HUDEP-2 (cell line): ENCODE data around the gene MRPL55.

ENCODE experiments used
- DNase-seq, 76 experiments: peaks; one replicate each; lab custom pipeline; 2025; ENCODE audit not compliant: unreplicated experiment in 76 of 76; lab: John Stamatoyannopoulos, UW

MRPL55 gene

DNA sequence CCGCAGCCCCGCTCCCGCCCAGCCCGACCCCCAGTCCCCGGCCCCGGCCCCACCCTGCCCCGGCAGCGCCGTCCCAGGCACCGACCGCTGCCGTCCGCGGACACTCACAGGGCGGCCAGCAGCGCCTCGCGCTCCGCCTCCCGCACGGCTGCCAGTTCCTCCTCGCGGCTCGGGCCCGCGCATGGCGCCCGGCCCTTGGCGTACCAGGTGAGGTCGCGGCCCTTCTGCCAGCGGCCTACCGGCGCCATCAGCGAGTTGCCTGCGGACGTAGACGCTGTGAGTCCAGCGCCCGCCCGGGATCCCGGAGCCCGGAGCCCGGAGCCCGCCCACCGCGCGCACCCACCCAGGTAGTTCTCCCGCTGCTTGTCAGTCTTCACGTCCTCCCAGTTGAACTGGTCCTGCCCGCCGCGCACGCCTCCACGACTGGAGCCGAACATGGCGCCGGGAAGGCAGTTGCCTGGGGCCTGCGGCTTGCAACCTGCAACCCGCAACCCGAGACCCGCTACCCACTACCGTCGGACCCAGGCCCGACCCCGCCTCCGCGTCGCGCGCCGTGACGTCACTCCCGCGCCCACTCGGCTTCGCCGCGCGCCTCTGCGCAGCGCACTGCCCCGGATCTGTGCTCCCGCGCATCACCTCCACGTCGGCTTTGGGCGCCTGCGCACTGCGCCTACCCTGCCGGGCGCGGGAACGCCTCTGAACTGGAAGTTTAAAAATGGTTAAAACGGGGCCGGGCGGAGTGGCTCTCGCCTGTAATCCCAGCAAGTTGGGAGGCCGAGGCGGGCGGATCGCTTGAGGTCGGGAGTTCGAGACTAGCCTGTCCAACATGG, 6.1 kb downstream of the MRPL55 start, which contains the start of gene C1orf35:
Gene C1orf35, minus strand, starts transcription at position 535 of the 830 bp plus-strand sequence. Its CDS starts 98 bp downstream, at position 437.
- DNase-seq: peak in 74 of 76 experiments; percentile 46 to 93 (median 86)

- DNase-seq: peak in 51 of 76 experiments; percentile 9 to 77 (median 41)
Observed at GRCh38 chr1:228101994-228102790, 6.9 kb downstream of the MRPL55 start.

DNA sequence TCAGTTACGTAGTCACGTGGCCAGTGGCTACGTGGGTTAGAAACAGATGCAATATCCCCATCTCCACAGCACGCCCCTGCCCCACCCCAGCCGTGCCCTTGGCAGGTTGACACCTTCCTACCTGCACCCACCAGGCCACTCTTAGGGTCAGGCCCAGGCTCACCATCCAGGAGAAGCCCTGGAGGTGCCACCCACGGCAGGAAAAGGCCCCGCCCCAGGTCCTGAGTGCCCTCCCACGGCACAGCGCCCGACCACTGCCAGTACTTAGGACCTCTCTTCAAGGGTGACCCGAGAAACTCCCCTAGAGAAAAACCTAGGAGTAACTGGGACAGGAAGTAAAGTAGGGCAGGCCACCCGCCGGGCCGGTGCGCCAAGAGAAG, 7.5 kb downstream of the MRPL55 start:
- DNase-seq: no peak

- DNase-seq: no peak
Observed at GRCh38 chr1:228100822-228101613, 8.1 kb downstream of the MRPL55 start.

GRCh38 chr1:228099331-228099732, 9.8 kb downstream of the MRPL55 start:
- DNase-seq: no peak

DNA sequence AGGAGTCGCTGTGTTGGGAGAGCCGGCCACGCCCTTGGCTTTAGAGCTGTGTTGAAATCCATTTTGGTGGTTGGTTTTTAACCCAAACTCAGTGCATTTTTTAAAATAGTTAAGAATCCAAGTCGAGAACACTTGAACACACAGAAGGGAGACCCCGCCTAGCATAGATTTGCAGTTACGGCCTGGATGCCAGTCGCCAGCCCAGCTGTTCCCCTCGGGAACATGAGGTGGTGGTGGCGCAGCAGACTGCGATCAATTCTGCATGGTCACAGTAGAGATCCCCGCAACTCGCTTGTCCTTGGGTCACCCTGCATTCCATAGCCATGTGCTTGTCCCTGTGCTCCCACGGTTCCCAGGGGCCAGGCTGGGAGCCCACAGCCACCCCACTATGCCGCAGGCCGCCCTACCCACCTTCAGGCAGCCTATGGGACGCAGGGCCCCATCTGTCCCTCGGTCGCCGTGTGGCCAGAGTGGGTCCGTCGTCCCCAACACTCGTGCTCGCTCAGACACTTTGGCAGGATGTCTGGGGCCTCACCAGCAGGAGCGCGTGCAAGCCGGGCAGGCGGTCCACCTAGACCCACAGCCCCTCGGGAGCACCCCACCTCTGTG, 10.7 kb downstream of the MRPL55 start:
- no peak for DNase-seq

- DNase-seq: no peak
Observed at GRCh38 chr1:228097333-228098081, 11.6 kb downstream of the MRPL55 start.

- DNase-seq: no peak
Observed at GRCh38 chr1:228096416-228097332, 12.4 kb downstream of the MRPL55 start.

- no peak for DNase-seq
Observed at GRCh38 chr1:228095938-228096337, 13.2 kb downstream of the MRPL55 start.

DNA sequence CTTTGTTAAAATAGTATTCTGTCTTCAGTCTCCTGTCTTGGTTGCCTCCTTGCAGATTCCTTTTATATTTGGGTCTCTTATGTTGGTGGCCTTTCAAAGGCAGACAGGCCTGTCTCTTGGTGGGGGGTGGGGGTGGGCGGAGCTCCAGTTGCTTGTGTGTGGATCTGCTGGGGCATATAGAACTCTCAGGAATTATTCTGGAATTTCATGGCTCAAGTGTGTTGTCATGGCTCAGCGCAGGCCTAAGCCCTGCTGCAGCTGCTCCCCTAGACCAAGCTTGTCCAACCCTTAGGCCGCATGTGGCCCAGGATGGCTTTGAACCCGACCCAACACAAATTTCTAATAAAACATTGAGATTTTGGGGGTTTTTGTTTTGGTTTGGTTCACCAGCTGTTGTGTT, 13.9 kb downstream of the MRPL55 start:
- DNase-seq: no peak

DNA sequence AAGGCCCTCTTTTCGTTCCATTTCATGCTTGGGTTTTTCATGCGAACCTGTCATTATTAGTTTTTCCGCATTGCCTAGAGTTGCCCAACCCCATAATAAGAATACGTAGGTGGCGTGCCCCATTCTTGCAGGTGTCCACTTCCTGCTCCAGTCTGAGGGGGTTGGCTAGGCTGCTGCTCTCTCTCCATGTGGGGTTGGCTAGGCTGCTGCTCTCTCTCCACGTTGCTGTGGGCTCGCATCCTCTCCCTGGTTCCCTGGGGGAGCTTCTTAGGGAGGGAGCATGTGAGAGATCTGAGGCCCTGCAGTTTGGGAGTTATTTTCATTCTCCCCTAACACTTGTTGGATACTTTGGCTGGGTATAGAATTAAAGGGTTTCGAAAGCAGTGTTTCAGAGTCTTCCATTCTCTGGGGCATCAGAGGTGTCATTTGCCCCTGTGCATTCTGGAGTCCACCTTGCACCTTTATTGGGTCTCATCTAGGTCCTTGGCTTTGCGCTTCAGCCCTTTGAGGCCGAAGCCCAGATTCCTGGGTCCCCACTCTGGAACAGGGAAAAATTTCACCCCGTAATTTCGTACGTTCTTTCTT, 14.6 kb downstream of the MRPL55 start:
- no peak for DNase-seq

DNA sequence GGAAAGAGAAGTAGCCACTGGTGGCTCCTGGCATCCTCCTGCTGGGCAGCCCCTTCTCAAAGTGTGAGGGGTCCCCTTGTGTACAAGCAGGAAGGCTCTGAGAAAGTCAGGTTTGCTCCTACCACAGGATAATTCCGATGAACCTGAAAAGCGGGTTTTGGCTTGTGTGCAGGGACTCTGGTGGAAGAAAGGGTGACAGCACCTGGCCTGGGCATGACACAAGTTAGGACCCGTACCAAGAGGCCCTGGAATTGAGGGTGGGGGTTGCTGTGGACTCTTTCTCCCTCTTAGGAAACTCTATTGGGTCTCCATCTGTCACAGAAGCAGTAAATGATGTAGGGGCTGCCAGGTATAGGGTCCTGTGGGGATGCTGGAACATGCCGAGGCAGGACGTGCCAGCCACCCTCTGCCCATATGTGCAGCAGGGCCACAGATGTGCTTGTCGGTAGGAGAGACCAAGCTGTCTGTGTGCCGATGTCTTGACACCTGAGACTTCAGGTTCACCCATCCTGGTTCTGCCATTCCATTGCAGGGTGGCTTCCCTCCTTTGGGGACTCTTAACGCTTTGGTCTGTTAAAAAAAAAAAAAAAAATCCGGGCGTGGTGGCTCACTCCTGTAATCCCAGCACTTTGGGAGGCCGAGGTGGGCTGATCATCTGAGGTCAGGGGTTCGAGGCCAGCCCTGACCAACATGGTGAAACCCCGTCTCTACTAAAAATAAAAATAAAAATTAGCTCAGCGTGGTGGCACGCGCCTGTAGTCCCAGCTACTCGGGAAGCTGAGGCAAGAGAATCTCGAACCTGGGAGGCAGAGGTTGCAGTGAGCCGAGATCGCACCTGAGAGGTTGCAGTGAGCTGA, 15.8 kb downstream of the MRPL55 start:
- no peak for DNase-seq

GRCh38 chr1:228092342-228093049, 16.6 kb downstream of the MRPL55 start:
- DNase-seq: no peak

DNA sequence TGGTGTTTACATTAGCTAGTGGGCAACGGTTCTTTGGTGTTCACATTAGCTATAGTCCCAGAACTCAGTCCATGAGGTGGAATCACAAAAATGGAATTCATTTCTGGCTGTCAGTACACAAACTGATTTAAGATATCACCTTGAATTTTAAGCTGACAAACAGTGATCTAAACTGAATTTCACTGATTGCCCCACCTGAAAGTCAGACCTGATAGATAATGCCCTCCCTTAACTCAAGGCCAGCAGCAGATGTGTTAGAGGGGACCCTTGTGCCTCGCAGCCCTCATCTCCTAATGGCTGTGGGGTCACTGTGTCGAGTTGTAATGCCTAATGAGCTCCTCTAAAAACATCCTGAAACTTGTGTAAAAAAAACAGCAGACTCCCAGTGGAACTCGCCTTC, 18.0 kb downstream of the MRPL55 start:
- DNase-seq: no peak

DNA sequence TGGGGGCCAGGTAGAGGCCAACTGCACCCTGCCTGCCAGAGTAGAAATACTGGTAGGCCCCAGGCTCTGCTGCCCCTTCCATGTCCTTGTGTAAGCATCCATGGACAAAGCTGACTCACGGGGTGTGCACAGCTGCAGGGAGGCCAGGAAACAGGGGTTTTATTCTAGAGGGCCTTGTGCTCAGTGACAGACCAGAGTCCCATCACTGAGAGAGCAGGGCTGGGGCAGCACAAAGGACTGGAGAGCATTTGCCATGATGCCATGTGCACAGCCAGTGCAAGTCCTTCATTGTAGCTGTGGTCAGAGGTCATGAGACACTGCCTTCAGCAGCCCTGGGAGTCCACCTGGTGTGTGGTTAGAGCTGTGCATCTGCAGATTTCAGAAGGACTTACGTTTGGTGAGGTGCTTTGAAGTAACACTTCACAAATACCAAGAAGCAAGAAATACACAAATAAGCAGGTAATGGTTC, 18.5 kb downstream of the MRPL55 start:
- DNase-seq: no peak

GRCh38 chr1:228089519-228090380, 19.3 kb downstream of the MRPL55 start:
- no peak for DNase-seq
